Right atrium auricular region (tissue), 2 donors: ENCODE measurements around the gene ABCC5. TPM values are rescaled to one million over a fixed set of nuclear protein-coding genes. Genes with fewer than 3 reads are reported as not detected.
"Not testable (repeated sequence)": the region's sequence is repeated elsewhere in the genome, so short reads cannot be mapped to it uniquely, and the experiment has no call there.

Source experiments
- DNase-seq: peaks from one replicate; pipeline ENCODE4 v3.0.0-alpha.2; 2019; ENCODE audit warnings: low spot score
- H3K27ac ChIP-seq, 2 donors: fragments of 200-600 bp; sonication (generic); 1 replicate in 1 of 2; 2 replicates in 1 of 2; pipeline ENCODE4 v1.5.1; 2016 to 2019
- H3K27me3 ChIP-seq, 2 donors: fragments of 200-600 bp; sonication (generic); one replicate each; pipeline versions ENCODE4 v1.5.1 to v1.6.0; 2017 to 2019
- H3K36me3 ChIP-seq: fragments of 200-600 bp; sonication (generic); one replicate; pipeline ENCODE4 v1.5.1; 2016
- H3K4me1 ChIP-seq, 2 donors: fragments of 200-600 bp; sonication (generic); one replicate each; pipeline versions ENCODE4 v1.5.1 to v1.6.0; 2017 to 2019
- H3K4me3 ChIP-seq, 2 donors: fragments of 200-600 bp; sonication (generic); 1 replicate in 1 of 2; 2 replicates in 1 of 2; pipeline ENCODE4 v1.5.1; 2017 to 2019; ENCODE audit warnings: mild to moderate bottlenecking in 1 of 2, moderate library complexity in 1 of 2
- H3K9me3 ChIP-seq, 2 donors: fragments of 200-600 bp; sonication (generic); one replicate each; pipeline ENCODE4 v1.5.1; 2019
- CTCF ChIP-seq, 2 donors: fragments of 200-600 bp; sonication (generic); IDR thresholded peaks; one replicate each; pipeline ENCODE4 v1.5.1; 2019; ENCODE audit warnings: antibody characterized with exemption in 2 of 2
- total RNA-seq, 2 donors: library from RNA; depleted of rRNA; stranded (reverse); fragments of >200 nt; gene quantifications; one replicate each; pipeline ENCODE4 v1.1.0, GENCODE V29; 2016

The ABCC5 gene
- total RNA-seq, 2 donors from 2014 or later: 17.5 to 23.1 TPM

- Histone ChIP-seq H3K27me3 (no peaks in the 10 kb centered on the region), H3K4me3 (no peak overlapping the region), H3K4me1 (no peaks in the 10 kb centered on the region), H3K27ac (no peak overlapping the region), H3K9me3 (no peaks in the 10 kb centered on the region), H3K36me3 (no peaks in the 10 kb centered on the region)
- no peak for TF ChIP-seq CTCF (IDR thresholded peaks at IDR 0.05)
- DNase-seq: no peak
Measured at GRCh38 chr3:184050217-184050847, 32.6 kb upstream of the ABCC5 start.

- Histone ChIP-seq H3K9me3 (no peaks in the 10 kb centered on the region), H3K27me3 (no peaks in the 10 kb centered on the region), H3K27ac (no peak overlapping the region), H3K4me3 (no peak overlapping the region), H3K4me1 (no peaks in the 10 kb centered on the region), H3K36me3 (no peaks in the 10 kb centered on the region)
- no peak for TF ChIP-seq CTCF (IDR thresholded peaks at IDR 0.05)
- no peak for DNase-seq
Measured at GRCh38 chr3:184045995-184046394, 28.3 kb upstream of the ABCC5 start.

- H3K4me3 ChIP-seq: no peak overlapping the region
Measured at GRCh38 chr3:184042617-184043016, 24.9 kb upstream of the ABCC5 start.

GRCh38 chr3:184040010-184040409, 22.3 kb upstream of the ABCC5 start:
- H3K27me3 ChIP-seq: no peaks in the 10 kb centered on the region
- H3K27ac ChIP-seq: no peak overlapping the region
- DNase-seq: no peak
- H3K9me3 ChIP-seq: no peaks in the 10 kb centered on the region
- TF ChIP-seq CTCF (IDR thresholded peaks at IDR 0.05): peak in 1 of 2 donors; percentile 45
- H3K4me3 ChIP-seq: no peak overlapping the region
- H3K4me1 ChIP-seq: no peaks in the 10 kb centered on the region
- H3K36me3 ChIP-seq: no peaks in the 10 kb centered on the region

More at GRCh38 chr3:184042617-184043016, 24.9 kb upstream of the ABCC5 start:
- H3K27ac ChIP-seq: no peak overlapping the region
- no peak for DNase-seq
- no peak for TF ChIP-seq CTCF (IDR thresholded peaks at IDR 0.05)
- no peaks in the 10 kb centered on the region for H3K9me3 ChIP-seq
- H3K4me1 ChIP-seq: no peaks in the 10 kb centered on the region
- H3K27me3 ChIP-seq: no peaks in the 10 kb centered on the region
- no peaks in the 10 kb centered on the region for H3K36me3 ChIP-seq

GRCh38 chr3:184039414-184039813, 21.7 kb upstream of the ABCC5 start:
- Histone ChIP-seq H3K27ac (no peak overlapping the region), H3K36me3 (no peaks in the 10 kb centered on the region), H3K9me3 (no peaks in the 10 kb centered on the region), H3K4me1 (no peaks in the 10 kb centered on the region), H3K4me3 (no peak overlapping the region), H3K27me3 (no peaks in the 10 kb centered on the region)
- no peak for DNase-seq
- no peak for TF ChIP-seq CTCF (IDR thresholded peaks at IDR 0.05)

GRCh38 chr3:184038307-184038706, 20.6 kb upstream of the ABCC5 start:
- not testable (repeated sequence) for H3K4me1 ChIP-seq, DNase-seq, H3K36me3 ChIP-seq, H3K27me3 ChIP-seq, H3K4me3 ChIP-seq, H3K9me3 ChIP-seq, H3K27ac ChIP-seq
